SK-N-SH treated with all-trans-retinoic acid at 6 μM for 48 hours (cell line): ENCODE measurements around the gene TMED7.

ENCODE experiments used
- ATAC-seq: fragments of 200-7000 bp; cut with Tn5 transposase; 3 replicates; pipeline ENCODE4 v1.9.1; 2020; ENCODE audit warnings: mild to moderate bottlenecking, moderate library complexity
- BACH2 ChIP-seq: fragments of 250-450 bp; sonication (Bioruptor Pico); IDR thresholded peaks from 2 replicates; pipeline ENCODE4 v1.9.0; 2021; ENCODE audit warnings: mild to moderate bottlenecking, borderline replicate concordance
- CREB5 ChIP-seq: fragments of 250-450 bp; sonication (Bioruptor Pico); IDR thresholded peaks from 2 replicates; pipeline ENCODE4 v1.5.1; 2020; ENCODE audit warnings: low read depth, mild to moderate bottlenecking, moderate library complexity
- CSDC2 ChIP-seq: fragments of 250-450 bp; sonication (Bioruptor Pico); IDR thresholded peaks from 2 replicates; pipeline ENCODE4 v1.5.0; 2020; ENCODE audit warnings: mild to moderate bottlenecking, moderate library complexity
- CSRNP3 ChIP-seq: fragments of 250-450 bp; sonication (Bioruptor Pico); IDR thresholded peaks from 2 replicates; pipeline ENCODE4 v1.5.1; 2021; ENCODE audit warnings: mild to moderate bottlenecking, moderate library complexity
- GLIS3 ChIP-seq: fragments of 250-450 bp; sonication (Bioruptor Pico); IDR thresholded peaks from 2 replicates; pipeline ENCODE4 v1.5.0; 2020; ENCODE audit warnings: mild to moderate bottlenecking, moderate library complexity
- ISL1 ChIP-seq: fragments of 250-450 bp; sonication (Bioruptor Pico); IDR thresholded peaks from 2 replicates; pipeline ENCODE4 v2.1.2; 2022; ENCODE audit warnings: mild to moderate bottlenecking, moderate library complexity
- PATZ1 ChIP-seq: fragments of 250-450 bp; sonication (Bioruptor Pico); IDR thresholded peaks from 2 replicates; pipeline ENCODE4 v1.8.0; 2020; ENCODE audit warnings: mild to moderate bottlenecking, moderate library complexity, borderline replicate concordance
- POU6F1 ChIP-seq: fragments of 250-450 bp; sonication (Bioruptor Pico); IDR thresholded peaks from 2 replicates; pipeline ENCODE4 v1.8.0; 2021; ENCODE audit warnings: low read depth, mild to moderate bottlenecking, moderate library complexity, borderline replicate concordance
- RARB ChIP-seq: fragments of 250-450 bp; sonication (Bioruptor Pico); IDR thresholded peaks from 2 replicates; pipeline ENCODE4 v1.8.0; 2021; ENCODE audit warnings: mild to moderate bottlenecking, moderate library complexity
- SNAI2 ChIP-seq: fragments of 250-450 bp; sonication (Bioruptor Pico); IDR thresholded peaks from 2 replicates; pipeline ENCODE4 v1.5.0; 2020; ENCODE audit warnings: mild to moderate bottlenecking, moderate library complexity
- TCF4 ChIP-seq: fragments of 250-450 bp; sonication (Bioruptor Pico); IDR thresholded peaks from 2 replicates; pipeline ENCODE4 v1.8.0; 2021; ENCODE audit warnings: mild to moderate bottlenecking, moderate library complexity, borderline replicate concordance
- TOX ChIP-seq: fragments of 250-450 bp; sonication (Bioruptor Pico); IDR thresholded peaks from 2 replicates; pipeline ENCODE4 v1.8.0; 2021; ENCODE audit warnings: mild to moderate bottlenecking, moderate library complexity, borderline replicate concordance
- ZC3H10 ChIP-seq: fragments of 250-450 bp; sonication (Bioruptor Pico); IDR thresholded peaks from 2 replicates; pipeline ENCODE4 v1.5.1; 2021; ENCODE audit warnings: mild to moderate bottlenecking, moderate library complexity
- ZNF565 ChIP-seq: fragments of 450-650 bp; formaldehyde crosslinking; conservative IDR thresholded peaks from 2 replicates; pipeline ENCODE4 v1.5.0; 2020; ENCODE audit warnings: low read depth, mild to moderate bottlenecking, moderate library complexity
- ZNF70 ChIP-seq: fragments of 450-650 bp; formaldehyde crosslinking; IDR thresholded peaks from 2 replicates; pipeline ENCODE4 v1.5.0; 2020; ENCODE audit warnings: mild to moderate bottlenecking, moderate library complexity
- ZNF8 ChIP-seq: fragments of 450-650 bp; formaldehyde crosslinking; IDR thresholded peaks from 2 replicates; pipeline ENCODE4 v1.5.0; 2020; ENCODE audit warnings: mild to moderate bottlenecking, moderate library complexity
- TF ChIP-seq, protein P1 (sequence below): fragments of 250-450 bp; sonication (Bioruptor Pico); IDR thresholded peaks from 2 replicates; pipeline ENCODE4 v1.5.0; 2020; ENCODE audit warnings: mild to moderate bottlenecking, moderate library complexity

The TMED7 gene

GRCh38 chr5:115568668-115569067 is 57.2 kb downstream of the TMED7 start (continued):
- TF ChIP-seq TCF4 (CRISPR knock-in tag) = no peak
- TF ChIP-seq BACH2 = no peak
- no peak for TF ChIP-seq POU6F1 (CRISPR knock-in tag)
- no peak for TF ChIP-seq TOX (CRISPR knock-in tag)
- TF ChIP-seq GLIS3 = no peak

- TF ChIP-seq ZC3H10 (CRISPR knock-in tag) = no peak
- TF ChIP-seq ISL1 (CRISPR knock-in tag) = no peak
- TF ChIP-seq, protein P1, sequence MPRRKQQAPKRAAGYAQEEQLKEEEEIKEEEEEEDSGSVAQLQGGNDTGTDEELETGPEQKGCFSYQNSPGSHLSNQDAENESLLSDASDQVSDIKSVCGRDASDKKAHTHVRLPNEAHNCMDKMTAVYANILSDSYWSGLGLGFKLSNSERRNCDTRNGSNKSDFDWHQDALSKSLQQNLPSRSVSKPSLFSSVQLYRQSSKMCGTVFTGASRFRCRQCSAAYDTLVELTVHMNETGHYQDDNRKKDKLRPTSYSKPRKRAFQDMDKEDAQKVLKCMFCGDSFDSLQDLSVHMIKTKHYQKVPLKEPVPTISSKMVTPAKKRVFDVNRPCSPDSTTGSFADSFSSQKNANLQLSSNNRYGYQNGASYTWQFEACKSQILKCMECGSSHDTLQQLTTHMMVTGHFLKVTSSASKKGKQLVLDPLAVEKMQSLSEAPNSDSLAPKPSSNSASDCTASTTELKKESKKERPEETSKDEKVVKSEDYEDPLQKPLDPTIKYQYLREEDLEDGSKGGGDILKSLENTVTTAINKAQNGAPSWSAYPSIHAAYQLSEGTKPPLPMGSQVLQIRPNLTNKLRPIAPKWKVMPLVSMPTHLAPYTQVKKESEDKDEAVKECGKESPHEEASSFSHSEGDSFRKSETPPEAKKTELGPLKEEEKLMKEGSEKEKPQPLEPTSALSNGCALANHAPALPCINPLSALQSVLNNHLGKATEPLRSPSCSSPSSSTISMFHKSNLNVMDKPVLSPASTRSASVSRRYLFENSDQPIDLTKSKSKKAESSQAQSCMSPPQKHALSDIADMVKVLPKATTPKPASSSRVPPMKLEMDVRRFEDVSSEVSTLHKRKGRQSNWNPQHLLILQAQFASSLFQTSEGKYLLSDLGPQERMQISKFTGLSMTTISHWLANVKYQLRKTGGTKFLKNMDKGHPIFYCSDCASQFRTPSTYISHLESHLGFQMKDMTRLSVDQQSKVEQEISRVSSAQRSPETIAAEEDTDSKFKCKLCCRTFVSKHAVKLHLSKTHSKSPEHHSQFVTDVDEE (CRISPR knock-in tag) = no peak
- TF ChIP-seq TCF4 (CRISPR knock-in tag) = no peak
- TF ChIP-seq CREB5 (CRISPR knock-in tag) = no peak
- no peak for TF ChIP-seq ZNF8 (CRISPR knock-in tag)
- no peak for TF ChIP-seq ZNF565 (CRISPR knock-in tag)
- no peak for TF ChIP-seq ZNF70 (CRISPR knock-in tag)
- no peak for TF ChIP-seq POU6F1 (CRISPR knock-in tag)
- no peak for TF ChIP-seq CSDC2 (CRISPR knock-in tag)
- no peak for TF ChIP-seq SNAI2 (CRISPR knock-in tag)
- no peak for TF ChIP-seq GLIS3
- TF ChIP-seq CSRNP3 (CRISPR knock-in tag) = no peak
- no peak for TF ChIP-seq TOX (CRISPR knock-in tag)
- TF ChIP-seq RARB (CRISPR knock-in tag) = no peak
- no peak for TF ChIP-seq PATZ1 (CRISPR knock-in tag)
- ATAC-seq = no peak; the same call in 2 of the 3 replicates
Measured at GRCh38 chr5:115565233-115565632, 60.6 kb downstream of the TMED7 start.
